ENCODE measurements around the gene HAL.

Gene HAL

GRCh38 chr12:95997911-95998510, 1.9 kb upstream of the HAL start (continued):
- TF ChIP-seq ZNF518A (tag by site-specific recombination; conservative IDR thresholded peaks at IDR 0.05; ENCODE audit: low read depth) (no peak), ZNF747 (tag by site-specific recombination; IDR thresholded peaks at IDR 0.05) (no peak), ZNF302 (tag by site-specific recombination; IDR thresholded peaks at IDR 0.05; ENCODE audit: low read depth) (no peak), SP2 (tag by site-specific recombination; IDR thresholded peaks at IDR 0.05) (no peak), BCL6B (tag by site-specific recombination; IDR thresholded peaks at IDR 0.05) (no peak), ZFP69B (tag by site-specific recombination; IDR thresholded peaks at IDR 0.05) (no peak), ZNF658 (tag by site-specific recombination; IDR thresholded peaks at IDR 0.05) (no peak), ZNF501 (tag by site-specific recombination; IDR thresholded peaks at IDR 0.05) (no peak), ZNF549 (tag by site-specific recombination; IDR thresholded peaks at IDR 0.05) (no peak)

GRCh38 chr12:95997276-95997675, 1.1 kb upstream of the HAL start:
- H3K27ac ChIP-seq (ENCODE audit: extremely low read depth, low read depth, low read length), result no peak overlapping the region
- POLR2A ChIA-PET, result no interaction called here
- CTCF ChIA-PET, result interaction anchor here (0.6 to 5.6 kb wide), 5 partner anchors 10 to 520 kb away, joined by 3 to 58 read pairs (median 9); no protein-coding TSS in a partner anchor
- no peak overlapping the region for H3K4me3 ChIP-seq (ENCODE audit: low read depth, low read length)
- H3K9me3 ChIP-seq (ENCODE audit: control insufficient read depth, insufficient read depth, low read depth, low read length), result no peaks in the 10 kb centered on the region
- H3K36me3 ChIP-seq (ENCODE audit: control insufficient read depth in 2 of 2, insufficient read depth in 1 of 2, low read length in 2 of 2), result peaks cover 8 to 20% of the 10 kb centered on the region in 2 experiments; a peak in 2 of 3 replicates
- no peaks in the 10 kb centered on the region for H3K4me1 ChIP-seq (ENCODE audit: control insufficient read depth, insufficient read depth, low read length)
- TF ChIP-seq ZNF423 (tag by site-specific recombination; IDR thresholded peaks at IDR 0.05) (no peak), PRDM10 (tag by site-specific recombination; IDR thresholded peaks at IDR 0.05) (no peak), ZNF19 (tag by site-specific recombination; IDR thresholded peaks at IDR 0.05; ENCODE audit: low read depth) (no peak), ZNF138 (tag by site-specific recombination; IDR thresholded peaks at IDR 0.05; ENCODE audit: borderline replicate concordance) (no peak), ZNF521 (tag by site-specific recombination; IDR thresholded peaks at IDR 0.05) (no peak), ZNF280C (tag by site-specific recombination; IDR thresholded peaks at IDR 0.05) (no peak), ZNF24 (tag by site-specific recombination; IDR thresholded peaks at IDR 0.05) (no peak)
